HEK293 (cell line): Measurements from ENCODE around the gene ALDOC.

Experiments
- CTCF ChIP-seq: fragments of 450-650 bp; formaldehyde crosslinking; IDR thresholded peaks from 2 replicates; pipeline ENCODE4 v1.5.1; 2016; ENCODE audit warnings: missing biosample characterization, missing genetic modification characterization
- PRDM1 ChIP-seq: fragments of 450-650 bp; formaldehyde crosslinking; IDR thresholded peaks from 2 replicates; pipeline ENCODE4; 2016; ENCODE audit warnings: missing biosample characterization, missing genetic modification characterization
- REPIN1 ChIP-seq: fragments of 450-650 bp; formaldehyde crosslinking; IDR thresholded peaks from 2 replicates; pipeline ENCODE4 v1.5.1; 2017; ENCODE audit warnings: missing biosample characterization, missing genetic modification characterization, low read depth
- YY1 ChIP-seq: fragments of 450-650 bp; formaldehyde crosslinking; IDR thresholded peaks from 2 replicates; pipeline ENCODE4 v1.5.1; 2018; ENCODE audit warnings: missing biosample characterization, missing genetic modification characterization
- ZNF114 ChIP-seq: fragments of 450-650 bp; formaldehyde crosslinking; IDR thresholded peaks from 2 replicates; pipeline ENCODE4 v1.5.0; 2017; ENCODE audit warnings: missing biosample characterization, missing genetic modification characterization
- ZNF121 ChIP-seq: fragments of 450-650 bp; formaldehyde crosslinking; IDR thresholded peaks from 2 replicates; pipeline ENCODE4 v1.5.1; 2016; ENCODE audit warnings: missing biosample characterization, missing genetic modification characterization
- ZNF155 ChIP-seq: fragments of 450-650 bp; formaldehyde crosslinking; IDR thresholded peaks from 2 replicates; pipeline ENCODE4 v1.5.1; 2016; ENCODE audit warnings: missing biosample characterization, missing genetic modification characterization
- ZNF510 ChIP-seq: fragments of 450-650 bp; formaldehyde crosslinking; IDR thresholded peaks from 2 replicates; pipeline ENCODE4 v1.5.1; 2018; ENCODE audit warnings: mild to moderate bottlenecking, missing genetic modification characterization, missing biosample characterization; ENCODE audit not compliant: insufficient replicate concordance
- ZNF621 ChIP-seq: fragments of 450-650 bp; formaldehyde crosslinking; IDR thresholded peaks from 2 replicates; pipeline ENCODE4 v1.5.1; 2017; ENCODE audit warnings: missing biosample characterization, missing genetic modification characterization
- ZNF623 ChIP-seq: fragments of 450-650 bp; formaldehyde crosslinking; IDR thresholded peaks from 2 replicates; pipeline ENCODE4 v1.5.1; 2016; ENCODE audit warnings: missing biosample characterization, missing genetic modification characterization
- TF ChIP-seq, protein P1 (sequence below): fragments of 450-650 bp; formaldehyde crosslinking; IDR thresholded peaks from 2 replicates; pipeline ENCODE4 v1.5.1; 2016; ENCODE audit warnings: missing biosample characterization, missing genetic modification characterization
- TF ChIP-seq, protein P2 (sequence below): fragments of 450-650 bp; formaldehyde crosslinking; IDR thresholded peaks from 2 replicates; pipeline ENCODE4 v1.5.1; 2016; ENCODE audit warnings: missing biosample characterization, missing genetic modification characterization
- TF ChIP-seq, protein P3 (sequence below): fragments of 450-650 bp; formaldehyde crosslinking; IDR thresholded peaks from 2 replicates; pipeline ENCODE4 v1.5.1; 2016; ENCODE audit warnings: missing biosample characterization, missing genetic modification characterization
- TF ChIP-seq, protein P4 (sequence below): fragments of 450-650 bp; formaldehyde crosslinking; IDR thresholded peaks from 2 replicates; pipeline ENCODE4 v1.5.1; 2016; ENCODE audit warnings: missing biosample characterization, missing genetic modification characterization

DNA sequence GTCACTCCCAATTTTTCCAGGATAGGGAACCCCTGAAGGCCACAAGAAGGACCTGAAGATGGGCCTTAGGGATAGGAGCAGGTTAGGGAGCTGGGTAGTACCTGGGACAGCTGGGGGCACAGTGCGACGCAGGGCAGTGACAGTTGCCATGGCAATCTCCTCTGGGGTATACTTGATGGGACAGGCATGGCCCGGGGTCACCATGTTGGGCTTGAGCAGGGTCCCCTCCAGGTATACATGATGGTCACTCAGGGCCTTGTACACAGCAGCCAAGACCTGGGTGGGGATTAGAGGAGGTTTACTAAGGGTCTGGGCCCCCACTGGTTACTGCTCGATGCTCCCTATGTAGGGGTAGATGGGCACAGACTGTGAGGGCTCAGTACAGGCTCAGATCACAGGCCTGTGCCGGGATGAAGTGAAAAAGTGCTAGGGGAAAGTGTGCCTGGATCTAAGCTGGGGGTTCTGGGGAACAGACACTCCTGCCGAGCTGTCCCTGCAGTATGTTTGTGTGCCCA, 2.7 kb downstream of the ALDOC start:
- TF ChIP-seq CTCF (tag by site-specific recombination): no peak
- no peak for TF ChIP-seq ZNF623 (tag by site-specific recombination)
- no peak for TF ChIP-seq YY1
- TF ChIP-seq ZNF155 (tag by site-specific recombination): no peak
- TF ChIP-seq ZNF114 (tag by site-specific recombination): no peak
- TF ChIP-seq, protein P1, sequence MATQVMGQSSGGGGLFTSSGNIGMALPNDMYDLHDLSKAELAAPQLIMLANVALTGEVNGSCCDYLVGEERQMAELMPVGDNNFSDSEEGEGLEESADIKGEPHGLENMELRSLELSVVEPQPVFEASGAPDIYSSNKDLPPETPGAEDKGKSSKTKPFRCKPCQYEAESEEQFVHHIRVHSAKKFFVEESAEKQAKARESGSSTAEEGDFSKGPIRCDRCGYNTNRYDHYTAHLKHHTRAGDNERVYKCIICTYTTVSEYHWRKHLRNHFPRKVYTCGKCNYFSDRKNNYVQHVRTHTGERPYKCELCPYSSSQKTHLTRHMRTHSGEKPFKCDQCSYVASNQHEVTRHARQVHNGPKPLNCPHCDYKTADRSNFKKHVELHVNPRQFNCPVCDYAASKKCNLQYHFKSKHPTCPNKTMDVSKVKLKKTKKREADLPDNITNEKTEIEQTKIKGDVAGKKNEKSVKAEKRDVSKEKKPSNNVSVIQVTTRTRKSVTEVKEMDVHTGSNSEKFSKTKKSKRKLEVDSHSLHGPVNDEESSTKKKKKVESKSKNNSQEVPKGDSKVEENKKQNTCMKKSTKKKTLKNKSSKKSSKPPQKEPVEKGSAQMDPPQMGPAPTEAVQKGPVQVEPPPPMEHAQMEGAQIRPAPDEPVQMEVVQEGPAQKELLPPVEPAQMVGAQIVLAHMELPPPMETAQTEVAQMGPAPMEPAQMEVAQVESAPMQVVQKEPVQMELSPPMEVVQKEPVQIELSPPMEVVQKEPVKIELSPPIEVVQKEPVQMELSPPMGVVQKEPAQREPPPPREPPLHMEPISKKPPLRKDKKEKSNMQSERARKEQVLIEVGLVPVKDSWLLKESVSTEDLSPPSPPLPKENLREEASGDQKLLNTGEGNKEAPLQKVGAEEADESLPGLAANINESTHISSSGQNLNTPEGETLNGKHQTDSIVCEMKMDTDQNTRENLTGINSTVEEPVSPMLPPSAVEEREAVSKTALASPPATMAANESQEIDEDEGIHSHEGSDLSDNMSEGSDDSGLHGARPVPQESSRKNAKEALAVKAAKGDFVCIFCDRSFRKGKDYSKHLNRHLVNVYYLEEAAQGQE (tag by site-specific recombination): no peak
- TF ChIP-seq PRDM1 (tag by site-specific recombination): no peak
- no peak for TF ChIP-seq ZNF121 (tag by site-specific recombination)
- TF ChIP-seq, protein P2, sequence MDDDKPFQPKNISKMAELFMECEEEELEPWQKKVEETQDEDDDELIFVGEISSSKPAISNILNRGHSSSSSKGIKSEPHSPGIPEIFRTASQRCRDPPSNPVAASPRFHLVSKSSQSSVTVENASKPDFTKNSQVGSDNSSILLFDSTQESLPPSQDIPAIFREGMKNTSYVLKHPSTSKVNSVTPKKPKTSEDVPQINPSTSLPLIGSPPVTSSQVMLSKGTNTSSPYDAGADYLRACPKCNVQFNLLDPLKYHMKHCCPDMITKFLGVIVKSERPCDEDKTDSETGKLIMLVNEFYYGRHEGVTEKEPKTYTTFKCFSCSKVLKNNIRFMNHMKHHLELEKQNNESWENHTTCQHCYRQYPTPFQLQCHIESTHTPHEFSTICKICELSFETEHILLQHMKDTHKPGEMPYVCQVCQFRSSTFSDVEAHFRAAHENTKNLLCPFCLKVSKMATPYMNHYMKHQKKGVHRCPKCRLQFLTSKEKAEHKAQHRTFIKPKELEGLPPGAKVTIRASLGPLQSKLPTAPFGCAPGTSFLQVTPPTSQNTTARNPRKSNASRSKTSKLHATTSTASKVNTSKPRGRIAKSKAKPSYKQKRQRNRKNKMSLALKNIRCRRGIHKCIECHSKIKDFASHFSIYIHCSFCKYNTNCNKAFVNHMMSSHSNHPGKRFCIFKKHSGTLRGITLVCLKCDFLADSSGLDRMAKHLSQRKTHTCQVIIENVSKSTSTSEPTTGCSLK (tag by site-specific recombination): no peak
- TF ChIP-seq, protein P3, sequence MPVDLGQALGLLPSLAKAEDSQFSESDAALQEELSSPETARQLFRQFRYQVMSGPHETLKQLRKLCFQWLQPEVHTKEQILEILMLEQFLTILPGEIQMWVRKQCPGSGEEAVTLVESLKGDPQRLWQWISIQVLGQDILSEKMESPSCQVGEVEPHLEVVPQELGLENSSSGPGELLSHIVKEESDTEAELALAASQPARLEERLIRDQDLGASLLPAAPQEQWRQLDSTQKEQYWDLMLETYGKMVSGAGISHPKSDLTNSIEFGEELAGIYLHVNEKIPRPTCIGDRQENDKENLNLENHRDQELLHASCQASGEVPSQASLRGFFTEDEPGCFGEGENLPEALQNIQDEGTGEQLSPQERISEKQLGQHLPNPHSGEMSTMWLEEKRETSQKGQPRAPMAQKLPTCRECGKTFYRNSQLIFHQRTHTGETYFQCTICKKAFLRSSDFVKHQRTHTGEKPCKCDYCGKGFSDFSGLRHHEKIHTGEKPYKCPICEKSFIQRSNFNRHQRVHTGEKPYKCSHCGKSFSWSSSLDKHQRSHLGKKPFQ (tag by site-specific recombination): no peak
- TF ChIP-seq, protein P4, sequence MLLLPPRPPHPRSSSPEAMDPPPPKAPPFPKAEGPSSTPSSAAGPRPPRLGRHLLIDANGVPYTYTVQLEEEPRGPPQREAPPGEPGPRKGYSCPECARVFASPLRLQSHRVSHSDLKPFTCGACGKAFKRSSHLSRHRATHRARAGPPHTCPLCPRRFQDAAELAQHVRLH (tag by site-specific recombination): no peak
- no peak for TF ChIP-seq ZNF510 (tag by site-specific recombination)
- TF ChIP-seq REPIN1 (tag by site-specific recombination): no peak
- no peak for TF ChIP-seq ZNF621 (tag by site-specific recombination)
